OCI-LY1 (cell line): ENCODE results near the gene ROBO1.

Experiments used
- EZH2 ChIP-seq: fragments of 200-600 bp; sonication (generic), shearing (Covaris generic); IDR thresholded peaks from 2 replicates; pipeline ENCODE4 v1.8.0; 2017; ENCODE audit warnings: borderline replicate concordance, mixed run types, mild to moderate bottlenecking, antibody characterized with exemption, low read length, moderate library complexity, mixed read lengths
- TF ChIP-seq, protein P1 (sequence below): fragments of 200-600 bp; sonication (generic), shearing (Covaris generic); IDR thresholded peaks from 2 replicates; pipeline ENCODE4 v1.5.1; 2017; ENCODE audit warnings: mild to moderate bottlenecking, antibody characterized with exemption, low read length, moderate library complexity, mixed read lengths

DNA sequence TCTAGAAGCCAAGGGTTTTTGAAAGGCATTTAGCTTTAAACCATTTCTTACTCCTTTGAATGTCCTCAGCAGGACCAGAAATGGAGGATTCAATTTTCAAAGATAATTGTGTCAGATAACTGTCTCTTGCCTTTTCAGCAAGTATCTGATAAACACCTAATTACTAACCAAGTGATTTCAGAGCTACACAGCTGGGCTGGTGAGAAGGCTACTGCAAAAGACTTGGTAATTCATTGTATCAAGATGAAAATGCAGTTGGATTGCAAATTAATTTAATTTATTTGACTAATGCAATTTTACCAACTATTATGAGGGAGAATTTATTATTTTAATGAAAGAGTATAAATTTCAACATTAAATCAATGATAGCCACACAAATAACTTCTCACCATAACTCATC is 165.4 kb downstream of the ROBO1 start:
- TF ChIP-seq, protein P1, sequence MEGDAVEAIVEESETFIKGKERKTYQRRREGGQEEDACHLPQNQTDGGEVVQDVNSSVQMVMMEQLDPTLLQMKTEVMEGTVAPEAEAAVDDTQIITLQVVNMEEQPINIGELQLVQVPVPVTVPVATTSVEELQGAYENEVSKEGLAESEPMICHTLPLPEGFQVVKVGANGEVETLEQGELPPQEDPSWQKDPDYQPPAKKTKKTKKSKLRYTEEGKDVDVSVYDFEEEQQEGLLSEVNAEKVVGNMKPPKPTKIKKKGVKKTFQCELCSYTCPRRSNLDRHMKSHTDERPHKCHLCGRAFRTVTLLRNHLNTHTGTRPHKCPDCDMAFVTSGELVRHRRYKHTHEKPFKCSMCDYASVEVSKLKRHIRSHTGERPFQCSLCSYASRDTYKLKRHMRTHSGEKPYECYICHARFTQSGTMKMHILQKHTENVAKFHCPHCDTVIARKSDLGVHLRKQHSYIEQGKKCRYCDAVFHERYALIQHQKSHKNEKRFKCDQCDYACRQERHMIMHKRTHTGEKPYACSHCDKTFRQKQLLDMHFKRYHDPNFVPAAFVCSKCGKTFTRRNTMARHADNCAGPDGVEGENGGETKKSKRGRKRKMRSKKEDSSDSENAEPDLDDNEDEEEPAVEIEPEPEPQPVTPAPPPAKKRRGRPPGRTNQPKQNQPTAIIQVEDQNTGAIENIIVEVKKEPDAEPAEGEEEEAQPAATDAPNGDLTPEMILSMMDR: no peak
- TF ChIP-seq EZH2: no peak
